ENCODE measurements around the gene TLE3. TPM values are rescaled to one million over a fixed set of nuclear protein-coding genes. Genes with fewer than 3 reads are reported as not detected.

TLE3 gene
- total and polyA plus RNA-seq, 2 experiments from 2014 or later, result 20.5 to 38.2 TPM

GRCh38 chr15:70033109-70033508 lies 64.6 kb downstream of the TLE3 start:
- H3K27ac ChIP-seq, result no peak overlapping the region
- peak in 1 of 2 donors; percentile 13 for DNase-seq (ENCODE audit: low read depth in 1 of 2, low spot score in 1 of 2)
- peaks cover 25% of the 10 kb centered on the region for H3K27me3 ChIP-seq
- H3K4me1 ChIP-seq (ENCODE audit: low read depth), result no peaks in the 10 kb centered on the region
- no peaks in the 10 kb centered on the region for H3K36me3 ChIP-seq
- no peak overlapping the region for H3K4me3 ChIP-seq
- no peak for TF ChIP-seq CTCF (IDR thresholded peaks at IDR 0.05; ENCODE audit: low read depth, low read length)
- H3K9me3 ChIP-seq (ENCODE audit: low read depth), result no peaks in the 10 kb centered on the region

GRCh38 chr15:70032509-70032908 lies 65.2 kb downstream of the TLE3 start:
- Histone ChIP-seq H3K9me3 (ENCODE audit: low read depth) (no peaks in the 10 kb centered on the region), H3K4me3 (no peak overlapping the region), H3K27me3 (peaks cover 24% of the 10 kb centered on the region), H3K36me3 (no peaks in the 10 kb centered on the region), H3K27ac (no peak overlapping the region), H3K4me1 (ENCODE audit: low read depth) (no peaks in the 10 kb centered on the region)
- no peak for DNase-seq (ENCODE audit: low read depth in 1 of 2, low spot score in 1 of 2)
- no peak for TF ChIP-seq CTCF (IDR thresholded peaks at IDR 0.05; ENCODE audit: low read depth, low read length)

GRCh38 chr15:70031713-70032112 lies 66.0 kb downstream of the TLE3 start:
- H3K27me3 ChIP-seq, result peaks cover 24% of the 10 kb centered on the region
- H3K36me3 ChIP-seq, result no peaks in the 10 kb centered on the region
- H3K27ac ChIP-seq, result no peak overlapping the region
- H3K4me1 ChIP-seq (ENCODE audit: low read depth), result no peaks in the 10 kb centered on the region
- no peaks in the 10 kb centered on the region for H3K9me3 ChIP-seq (ENCODE audit: low read depth)
- no peak overlapping the region for H3K4me3 ChIP-seq
- TF ChIP-seq CTCF (IDR thresholded peaks at IDR 0.05; ENCODE audit: low read depth, low read length), result no peak
- no peak for DNase-seq (ENCODE audit: low read depth in 1 of 2, low spot score in 1 of 2)

- TF ChIP-seq CTCF (IDR thresholded peaks at IDR 0.05; ENCODE audit: low read depth, low read length), result no peak
- no peak for DNase-seq (ENCODE audit: low read depth in 1 of 2, low spot score in 1 of 2)
- Histone ChIP-seq H3K27me3 (peaks cover 24% of the 10 kb centered on the region), H3K9me3 (ENCODE audit: low read depth) (no peaks in the 10 kb centered on the region), H3K4me3 (no peak overlapping the region), H3K27ac (no peak overlapping the region), H3K4me1 (ENCODE audit: low read depth) (no peaks in the 10 kb centered on the region), H3K36me3 (no peaks in the 10 kb centered on the region)
Measured at GRCh38 chr15:70031261-70031660, 66.5 kb downstream of the TLE3 start.

- Histone ChIP-seq H3K4me1 (ENCODE audit: low read depth) (no peaks in the 10 kb centered on the region), H3K27me3 (peaks cover 24% of the 10 kb centered on the region), H3K9me3 (ENCODE audit: low read depth) (no peaks in the 10 kb centered on the region), H3K36me3 (no peaks in the 10 kb centered on the region), H3K4me3 (no peak overlapping the region), H3K27ac (no peak overlapping the region)
- no peak for DNase-seq (ENCODE audit: low read depth in 1 of 2, low spot score in 1 of 2)
- TF ChIP-seq CTCF (IDR thresholded peaks at IDR 0.05; ENCODE audit: low read depth, low read length), result no peak
Measured at GRCh38 chr15:70030851-70031250, 66.9 kb downstream of the TLE3 start.

- TF ChIP-seq CTCF (IDR thresholded peaks at IDR 0.05; ENCODE audit: low read depth, low read length), result no peak
- H3K9me3 ChIP-seq (ENCODE audit: low read depth), result no peaks in the 10 kb centered on the region
- H3K36me3 ChIP-seq, result no peaks in the 10 kb centered on the region
- peaks cover under 1% of the 10 kb centered on the region for H3K4me1 ChIP-seq (ENCODE audit: low read depth)
- no peak overlapping the region for H3K27ac ChIP-seq
- H3K27me3 ChIP-seq, result peaks cover 19% of the 10 kb centered on the region
- no peak for DNase-seq (ENCODE audit: low read depth in 1 of 2, low spot score in 1 of 2)
- no peak overlapping the region for H3K4me3 ChIP-seq
Measured at GRCh38 chr15:70029297-70029701, 68.4 kb downstream of the TLE3 start.
